Neuron (in vitro differentiated cells): Measurements from ENCODE around the gene SCNN1G.
A peak's percentile ranks its signal among the peaks of the same experiment; 100 is the strongest.

Experiments
- H2AFZ ChIP-seq: one replicate; pipeline ENCODE4 v1.6.1; 2013; ENCODE audit warnings: low read depth, mild to moderate bottlenecking, inconsistent platforms, low read length, moderate library complexity
- H3K27me3 ChIP-seq: one replicate; pipeline ENCODE4 v1.6.1; 2013; ENCODE audit warnings: low read length; ENCODE audit not compliant: insufficient read depth
- H3K36me3 ChIP-seq: one replicate; pipeline ENCODE4 v1.6.1; 2013; ENCODE audit warnings: low read length; ENCODE audit not compliant: insufficient read depth
- H3K4me1 ChIP-seq: one replicate; pipeline ENCODE4 v1.6.1; 2013; ENCODE audit warnings: low read length; ENCODE audit not compliant: insufficient read depth
- H3K4me3 ChIP-seq: 2 replicates; pipeline ENCODE4 v1.5.1; 2013; ENCODE audit warnings: mild to moderate bottlenecking, low read length, moderate library complexity
- H3K9me3 ChIP-seq: one replicate; pipeline ENCODE4 v1.6.1; 2013; ENCODE audit warnings: low read length

Gene SCNN1G

DNA sequence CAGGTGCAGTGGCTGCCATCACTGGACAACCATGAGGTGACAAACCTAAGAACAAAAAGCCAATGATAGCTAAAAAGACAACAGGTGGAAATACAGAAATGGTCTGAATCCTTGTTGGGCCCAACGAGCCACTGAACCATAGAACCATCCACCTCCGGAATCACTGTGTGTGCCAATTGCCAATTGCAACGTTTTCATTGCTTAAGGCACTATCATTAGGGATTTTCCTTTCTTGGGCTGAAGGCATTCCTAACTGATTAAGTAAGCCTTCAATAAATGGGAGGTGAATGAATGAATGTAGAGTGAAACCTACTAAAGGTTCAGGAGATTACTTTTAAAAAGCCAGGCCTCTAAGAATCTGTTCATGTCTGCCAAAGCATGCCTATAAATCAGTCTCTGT is 36.9 kb upstream of the SCNN1G start:
- no peaks in the 10 kb centered on the region for H3K36me3 ChIP-seq
- peaks cover 12% of the 10 kb centered on the region for H3K4me1 ChIP-seq
- no peaks in the 10 kb centered on the region for H3K27me3 ChIP-seq
- no peak overlapping the region for H2AFZ ChIP-seq
- H3K4me3 ChIP-seq, result no peak overlapping the region
- no peaks in the 10 kb centered on the region for H3K9me3 ChIP-seq

DNA sequence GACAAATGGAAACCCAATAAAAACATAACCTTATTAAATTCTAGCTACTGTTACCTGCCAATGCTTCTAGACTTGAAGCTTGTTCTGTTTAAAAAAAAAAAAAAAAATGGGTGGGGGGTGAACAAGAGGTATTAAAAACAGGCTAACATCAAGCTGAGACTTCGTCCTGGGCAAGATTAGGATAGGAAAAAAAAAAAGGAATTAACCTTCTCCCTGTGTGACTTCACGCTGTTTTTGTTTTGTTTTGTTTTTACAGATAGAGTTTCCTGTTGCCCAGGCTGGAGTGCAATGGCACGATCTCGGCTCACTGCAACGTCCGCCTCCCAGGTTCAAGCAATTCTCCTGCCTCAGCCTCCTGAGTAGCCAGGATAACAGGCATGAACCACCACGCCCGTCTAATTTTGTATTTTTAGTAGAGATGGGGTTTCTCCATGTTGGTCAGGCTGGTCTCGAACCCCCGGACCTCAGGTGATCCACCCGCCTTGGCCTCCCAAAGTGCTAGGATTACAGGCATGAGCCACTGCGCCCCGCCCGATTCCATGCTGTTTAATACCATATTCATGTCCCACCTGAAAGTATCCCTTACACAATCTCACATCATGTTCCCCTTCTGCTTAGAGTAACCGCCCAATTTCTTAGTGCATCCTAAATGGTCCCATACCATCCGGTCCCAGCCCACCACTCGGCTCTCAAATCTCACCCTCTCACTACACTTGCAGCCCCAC is 35.5 kb upstream of the SCNN1G start:
- no peak overlapping the region for H2AFZ ChIP-seq
- H3K4me1 ChIP-seq, result peaks cover 12% of the 10 kb centered on the region
- H3K36me3 ChIP-seq, result no peaks in the 10 kb centered on the region
- H3K9me3 ChIP-seq, result no peaks in the 10 kb centered on the region
- no peak overlapping the region for H3K4me3 ChIP-seq
- H3K27me3 ChIP-seq, result no peaks in the 10 kb centered on the region

GRCh38 chr16:23147666-23148065 is 34.9 kb upstream of the SCNN1G start:
- Histone ChIP-seq H3K9me3 (no peaks in the 10 kb centered on the region), H3K27me3 (no peaks in the 10 kb centered on the region), H3K36me3 (no peaks in the 10 kb centered on the region), H2AFZ (no peak overlapping the region), H3K4me3 (peak overlapping the region; percentile 46), H3K4me1 (peaks cover 12% of the 10 kb centered on the region)

- Histone ChIP-seq H3K9me3 (no peaks in the 10 kb centered on the region), H3K4me3 (peak overlapping the region; percentile 46), H3K36me3 (no peaks in the 10 kb centered on the region), H2AFZ (no peak overlapping the region), H3K4me1 (peaks cover 11% of the 10 kb centered on the region), H3K27me3 (no peaks in the 10 kb centered on the region)
Measured at GRCh38 chr16:23148166-23148512, 34.4 kb upstream of the SCNN1G start.

DNA sequence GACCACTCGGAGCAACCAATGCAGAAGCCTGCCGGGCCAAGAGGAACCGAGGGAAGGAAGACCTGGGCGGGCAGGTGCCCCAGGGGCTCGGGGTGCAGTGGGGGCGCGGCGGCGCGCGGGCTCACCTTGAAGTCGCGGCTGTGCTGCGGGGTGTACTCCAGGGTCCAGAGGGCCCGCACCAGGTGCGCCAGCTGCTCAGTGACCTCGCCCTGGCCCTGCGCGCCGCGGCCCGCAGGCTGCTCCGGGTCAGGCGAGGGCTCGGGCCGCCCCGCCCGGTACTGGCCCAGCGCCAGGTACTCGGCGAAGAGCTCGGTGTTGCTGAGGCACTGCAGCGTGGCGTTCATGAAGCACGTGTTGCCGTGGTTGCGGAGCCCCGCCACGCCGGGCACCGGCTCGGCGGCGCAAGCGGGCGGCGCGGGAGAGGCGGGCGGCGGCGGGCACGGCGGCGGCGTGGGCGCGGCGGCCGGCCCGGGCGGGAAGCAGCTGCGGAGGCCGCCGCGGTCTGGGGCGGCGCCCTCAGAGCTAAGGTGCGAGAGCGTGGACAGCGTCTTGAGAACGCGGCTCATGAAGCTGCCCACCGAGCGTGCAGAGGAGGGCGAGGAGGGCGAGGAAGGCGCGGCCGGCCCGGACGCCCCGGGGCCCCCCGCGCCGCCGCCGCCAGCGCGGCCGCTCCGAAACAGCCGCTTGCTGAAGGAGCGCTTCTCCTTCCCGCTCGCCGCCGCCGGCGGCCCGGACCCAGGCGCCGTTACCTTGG is 33.9 kb upstream of the SCNN1G start:
- H3K4me1 ChIP-seq, result peaks cover 9% of the 10 kb centered on the region
- no peaks in the 10 kb centered on the region for H3K27me3 ChIP-seq
- H3K36me3 ChIP-seq, result no peaks in the 10 kb centered on the region
- H3K9me3 ChIP-seq, result no peaks in the 10 kb centered on the region
- H2AFZ ChIP-seq, result no peak overlapping the region
- peak overlapping the region; percentile 46 for H3K4me3 ChIP-seq

GRCh38 chr16:23149267-23149992 is 33.1 kb upstream of the SCNN1G start, which contains the start of gene USP31:
Gene USP31, minus strand, starts transcription at chr16:23149452. Its CDS starts 182 bp downstream, at chr16:23149270.
- Histone ChIP-seq H2AFZ (peak within 1 kb of the TSS; percentile 32), H3K9me3 (no peaks in the 10 kb centered on the region), H3K4me1 (peaks cover 9% of the 10 kb centered on the region), H3K4me3 (peak within 1 kb of the TSS; percentile 46), H3K36me3 (no peaks in the 10 kb centered on the region), H3K27me3 (no peaks in the 10 kb centered on the region)

- Histone ChIP-seq H3K27me3 (no peaks in the 10 kb centered on the region), H3K4me3 (peak overlapping the region; percentile 46), H3K36me3 (no peaks in the 10 kb centered on the region), H3K4me1 (peaks cover 9% of the 10 kb centered on the region), H3K9me3 (no peaks in the 10 kb centered on the region), H2AFZ (peak overlapping the region; percentile 32)
Measured at GRCh38 chr16:23149993-23150364, 32.6 kb upstream of the SCNN1G start.

DNA sequence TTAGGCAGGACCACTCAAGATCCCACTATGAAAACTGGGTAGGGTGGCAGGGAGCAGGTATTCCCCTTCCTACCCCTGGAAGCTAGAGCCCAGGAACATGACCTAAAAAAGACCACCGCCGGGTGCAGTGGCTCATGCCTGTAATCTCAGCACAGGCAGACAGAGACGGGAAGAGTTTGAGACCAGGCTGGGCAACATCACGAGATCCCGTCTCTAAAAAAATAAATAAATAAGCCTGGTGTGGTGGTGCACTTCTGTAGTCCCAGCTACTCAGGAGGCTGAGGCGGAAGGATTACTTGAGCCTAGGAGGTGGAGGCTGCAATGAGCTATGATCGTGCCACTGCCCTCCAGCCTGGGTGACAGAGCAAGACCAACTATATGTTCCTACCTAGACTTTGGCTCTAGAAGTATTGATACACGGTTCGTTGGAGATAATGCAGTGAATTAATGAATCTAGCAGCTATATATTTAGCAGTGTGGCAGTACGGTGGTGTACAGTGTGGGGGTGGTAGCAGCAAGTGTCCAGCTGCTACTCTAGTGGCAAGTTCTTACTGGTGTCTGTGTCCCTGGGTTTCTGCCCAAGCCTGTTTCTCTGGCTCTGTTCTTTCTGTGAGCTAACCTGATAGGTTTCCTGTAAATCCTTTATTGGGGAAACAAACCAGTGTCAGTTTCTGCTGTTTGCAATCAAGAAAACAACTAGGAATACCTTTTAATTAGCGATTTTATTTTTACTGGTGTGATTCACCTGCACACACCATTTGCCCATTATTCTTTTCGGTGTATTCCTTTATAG is 30.0 kb upstream of the SCNN1G start:
- peaks cover 11% of the 10 kb centered on the region for H3K27me3 ChIP-seq
- no peak overlapping the region for H2AFZ ChIP-seq
- H3K4me3 ChIP-seq, result no peak overlapping the region
- peaks cover 4% of the 10 kb centered on the region for H3K4me1 ChIP-seq
- no peaks in the 10 kb centered on the region for H3K36me3 ChIP-seq
- H3K9me3 ChIP-seq, result no peaks in the 10 kb centered on the region

DNA sequence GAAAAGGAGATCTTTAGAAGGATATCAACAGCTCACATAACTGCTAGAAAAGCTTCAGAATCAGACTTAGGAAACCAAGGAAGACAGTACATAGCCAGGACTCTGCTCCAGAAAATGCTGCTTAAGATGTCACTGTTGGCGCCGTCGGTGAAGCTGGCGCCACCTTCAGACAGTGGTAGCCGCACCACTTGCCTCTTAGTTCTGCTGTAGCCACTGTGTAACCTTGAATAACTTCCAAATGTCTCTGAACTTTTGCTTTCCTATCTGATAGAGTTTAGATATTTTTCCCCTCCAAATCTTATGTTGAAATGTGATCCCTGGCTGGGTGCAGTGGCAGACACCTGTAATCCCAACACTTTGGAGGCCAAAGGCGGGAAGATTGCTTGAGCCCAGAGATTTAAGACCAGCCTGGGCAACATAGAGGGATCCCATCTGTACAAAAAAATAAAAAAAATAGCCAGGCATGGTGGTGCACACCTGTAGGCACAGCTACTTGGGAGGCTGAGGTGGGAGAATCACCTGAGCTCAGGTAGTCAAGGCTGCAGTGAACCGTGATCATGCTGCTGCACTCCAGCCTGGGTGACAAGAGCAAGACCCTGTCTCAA is 27.0 kb upstream of the SCNN1G start:
- Histone ChIP-seq H3K4me3 (no peak overlapping the region), H3K27me3 (peaks cover 14% of the 10 kb centered on the region), H3K4me1 (no peaks in the 10 kb centered on the region), H3K36me3 (no peaks in the 10 kb centered on the region), H3K9me3 (peaks cover 3% of the 10 kb centered on the region), H2AFZ (no peak overlapping the region)

DNA sequence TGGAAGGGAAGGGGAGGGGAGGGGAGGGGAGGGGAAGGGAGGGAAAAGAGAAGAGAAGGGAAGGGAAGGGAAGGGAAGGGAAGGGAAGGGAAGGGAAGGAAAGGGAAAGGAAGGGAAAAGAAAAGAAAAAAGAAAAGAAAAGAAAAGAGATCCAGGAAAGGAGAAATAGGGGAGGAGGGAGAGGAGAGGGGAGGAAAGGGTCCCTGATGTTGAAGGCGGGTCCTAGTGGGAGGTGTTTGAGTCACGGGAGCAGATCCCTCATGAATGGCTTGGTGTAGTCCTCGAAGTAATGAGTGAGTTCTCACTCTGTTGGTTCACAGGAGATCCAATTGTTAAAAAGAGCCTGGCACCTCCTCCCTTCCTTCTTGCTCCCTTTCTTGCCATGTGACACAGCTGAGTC is 26.4 kb upstream of the SCNN1G start:
- no peaks in the 10 kb centered on the region for H3K36me3 ChIP-seq
- H3K4me3 ChIP-seq, result no peak overlapping the region
- peaks cover 14% of the 10 kb centered on the region for H3K27me3 ChIP-seq
- H3K9me3 ChIP-seq, result peaks cover 3% of the 10 kb centered on the region
- no peaks in the 10 kb centered on the region for H3K4me1 ChIP-seq
- no peak overlapping the region for H2AFZ ChIP-seq

- H3K9me3 ChIP-seq, result peaks cover 3% of the 10 kb centered on the region
- H2AFZ ChIP-seq, result no peak overlapping the region
- H3K4me1 ChIP-seq, result no peaks in the 10 kb centered on the region
- peaks cover 14% of the 10 kb centered on the region for H3K27me3 ChIP-seq
- no peak overlapping the region for H3K4me3 ChIP-seq
- no peaks in the 10 kb centered on the region for H3K36me3 ChIP-seq
Measured at GRCh38 chr16:23156946-23157460, 25.5 kb upstream of the SCNN1G start.

DNA sequence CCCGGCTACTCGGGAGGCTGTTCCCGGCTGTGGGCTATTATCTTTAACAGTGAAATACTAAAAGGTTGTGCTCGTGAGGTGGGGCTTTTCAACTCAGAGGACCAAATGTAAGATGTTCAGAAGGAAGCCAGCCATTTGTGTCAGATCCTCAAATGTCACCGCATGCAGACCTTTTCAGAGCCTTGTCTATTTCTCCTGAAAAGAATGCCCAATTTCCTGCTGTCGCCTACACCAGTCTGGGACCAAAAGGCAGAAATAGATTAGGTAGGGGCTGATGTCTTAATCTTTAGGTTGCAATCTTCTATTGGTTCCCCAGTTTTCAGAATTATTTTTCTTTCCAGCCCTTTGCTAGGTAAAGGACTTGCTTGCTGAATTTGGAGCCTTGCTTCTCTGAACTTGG is 24.4 kb upstream of the SCNN1G start:
- H3K27me3 ChIP-seq, result peaks cover 14% of the 10 kb centered on the region
- H3K9me3 ChIP-seq, result peaks cover 3% of the 10 kb centered on the region
- no peak overlapping the region for H2AFZ ChIP-seq
- H3K4me1 ChIP-seq, result no peaks in the 10 kb centered on the region
- H3K4me3 ChIP-seq, result no peak overlapping the region
- H3K36me3 ChIP-seq, result no peaks in the 10 kb centered on the region
